Smooth muscle cell (in vitro differentiated cells): ENCODE measurements around the gene PREX1. TPM values are rescaled to one million over a fixed set of nuclear protein-coding genes. Genes with fewer than 3 reads are reported as not detected.

Experiments used
- DNase-seq: peaks from one replicate; lab custom pipeline; 2025; ENCODE audit not compliant: unreplicated experiment; lab: John Stamatoyannopoulos, UW
- H2AFZ ChIP-seq: fragments of 200-600 bp; sonication (generic); 2 replicates; pipeline ENCODE4 v1.6.0; 2016; ENCODE audit warnings: antibody characterized with exemption, low read depth, mild to moderate bottlenecking
- H3F3A ChIP-seq: fragments of 200-600 bp; sonication (generic); 2 replicates; pipeline ENCODE4 v1.6.0; 2017; ENCODE audit warnings: antibody characterized with exemption, low read depth
- H3K27ac ChIP-seq: fragments of 200-600 bp; sonication (generic); 2 replicates; pipeline ENCODE4 v1.5.1; 2016; ENCODE audit warnings: low read depth, mild to moderate bottlenecking
- H3K27me3 ChIP-seq: fragments of 200-600 bp; sonication (generic); 2 replicates; pipeline ENCODE4 v1.6.1; 2016; ENCODE audit warnings: low read depth, mild to moderate bottlenecking
- H3K36me3 ChIP-seq: fragments of 200-600 bp; sonication (generic); 2 replicates; pipeline ENCODE4 v1.5.1; 2016; ENCODE audit warnings: low read depth
- H3K4me1 ChIP-seq: fragments of 200-600 bp; sonication (generic); 2 replicates; pipeline ENCODE4 v1.5.1; 2016; ENCODE audit warnings: low read depth
- H3K4me2 ChIP-seq: fragments of 200-600 bp; sonication (generic); 2 replicates; pipeline ENCODE4 v1.6.0; 2016; ENCODE audit warnings: mild to moderate bottlenecking
- H3K4me3 ChIP-seq: fragments of 200-600 bp; sonication (generic); 2 replicates; pipeline ENCODE4 v1.5.1; 2016; ENCODE audit warnings: mild to moderate bottlenecking
- H3K79me2 ChIP-seq: fragments of 200-600 bp; sonication (generic); 2 replicates; pipeline ENCODE4 v1.6.0; 2016; ENCODE audit warnings: low read depth, mild to moderate bottlenecking
- H3K9ac ChIP-seq: fragments of 200-600 bp; sonication (generic); 2 replicates; pipeline ENCODE4 v1.6.0; 2016; ENCODE audit warnings: low read depth
- H3K9me3 ChIP-seq: fragments of 200-600 bp; sonication (generic); replicated peaks from 2 replicates; pipeline ENCODE4 v1.5.1; 2016; ENCODE audit warnings: low read depth
- H4K20me1 ChIP-seq: fragments of 200-600 bp; sonication (generic); 2 replicates; pipeline ENCODE4 v1.6.0; 2016; ENCODE audit warnings: low read depth
- WGBS: methylation state at CpG from one replicate; pipeline ENCODE4 v1.1.7; 2016; ENCODE audit warnings: low lambda C conversion rate; 5-methylcytosine and 5-hydroxymethylcytosine counted together
- polyA plus RNA-seq: library from polyadenylated mRNA; unstranded; fragments of >200 nt; fragmentation: Nextera tagmentation; extraction: Ambion mirVana; gene quantifications from 2 replicates; pipeline ENCODE4 v1.2.1, GENCODE V29; 2016
- total RNA-seq: library from RNA; depleted of rRNA; stranded (reverse); fragments of >200 nt; gene quantifications from 2 replicates; pipeline ENCODE4 v1.2.3, GENCODE V29; 2014
- TF ChIP-seq, protein P1 (sequence below): fragments of 200-600 bp; sonication (generic); IDR thresholded peaks from 2 replicates; pipeline ENCODE4 v1.5.1; 2017; ENCODE audit warnings: borderline replicate concordance, mild to moderate bottlenecking, antibody characterized with exemption; ENCODE audit not compliant: insufficient read depth, poor library complexity, severe bottlenecking

Gene PREX1
- total and polyA plus RNA-seq, 2 experiments from 2014 or later: 0.04 to 0.30 TPM

DNA sequence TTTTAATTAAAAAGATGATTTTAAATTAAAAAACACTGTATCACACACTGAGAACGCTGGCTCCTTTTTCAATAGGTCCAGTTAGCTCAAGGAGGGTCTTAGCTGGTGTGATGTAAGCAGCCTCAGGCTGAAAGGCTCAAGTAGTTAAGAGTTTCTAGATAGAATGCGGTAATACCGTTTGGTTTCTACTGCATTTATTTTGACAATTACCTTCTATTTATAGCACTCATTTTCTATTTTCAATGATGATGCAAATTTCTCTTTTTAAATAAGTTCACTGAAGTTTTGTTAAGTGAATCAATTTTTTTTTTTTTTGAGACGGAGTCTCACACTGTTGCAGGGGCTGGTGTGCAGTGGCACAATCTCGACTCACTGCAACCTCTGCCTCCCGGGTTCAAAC lies 87.1 kb downstream of the PREX1 start:
- no peak overlapping the region for H3K27ac ChIP-seq
- no peaks in the 10 kb centered on the region for H3F3A ChIP-seq
- no peak overlapping the region for H2AFZ ChIP-seq
- no peaks in the 10 kb centered on the region for H4K20me1 ChIP-seq
- H3K36me3 ChIP-seq: no peaks in the 10 kb centered on the region
- DNase-seq: no peak
- no peaks in the 10 kb centered on the region for H3K9me3 ChIP-seq
- H3K79me2 ChIP-seq: no peaks in the 10 kb centered on the region
- WGBS: 92% methylated on average over 6 of the region's 6 CpGs
- no peak overlapping the region for H3K4me3 ChIP-seq
- H3K4me2 ChIP-seq: no peak overlapping the region
- no peak overlapping the region for H3K9ac ChIP-seq
- H3K4me1 ChIP-seq: no peaks in the 10 kb centered on the region
- TF ChIP-seq, protein P1, sequence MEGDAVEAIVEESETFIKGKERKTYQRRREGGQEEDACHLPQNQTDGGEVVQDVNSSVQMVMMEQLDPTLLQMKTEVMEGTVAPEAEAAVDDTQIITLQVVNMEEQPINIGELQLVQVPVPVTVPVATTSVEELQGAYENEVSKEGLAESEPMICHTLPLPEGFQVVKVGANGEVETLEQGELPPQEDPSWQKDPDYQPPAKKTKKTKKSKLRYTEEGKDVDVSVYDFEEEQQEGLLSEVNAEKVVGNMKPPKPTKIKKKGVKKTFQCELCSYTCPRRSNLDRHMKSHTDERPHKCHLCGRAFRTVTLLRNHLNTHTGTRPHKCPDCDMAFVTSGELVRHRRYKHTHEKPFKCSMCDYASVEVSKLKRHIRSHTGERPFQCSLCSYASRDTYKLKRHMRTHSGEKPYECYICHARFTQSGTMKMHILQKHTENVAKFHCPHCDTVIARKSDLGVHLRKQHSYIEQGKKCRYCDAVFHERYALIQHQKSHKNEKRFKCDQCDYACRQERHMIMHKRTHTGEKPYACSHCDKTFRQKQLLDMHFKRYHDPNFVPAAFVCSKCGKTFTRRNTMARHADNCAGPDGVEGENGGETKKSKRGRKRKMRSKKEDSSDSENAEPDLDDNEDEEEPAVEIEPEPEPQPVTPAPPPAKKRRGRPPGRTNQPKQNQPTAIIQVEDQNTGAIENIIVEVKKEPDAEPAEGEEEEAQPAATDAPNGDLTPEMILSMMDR: no peak
- no peaks in the 10 kb centered on the region for H3K27me3 ChIP-seq

DNA sequence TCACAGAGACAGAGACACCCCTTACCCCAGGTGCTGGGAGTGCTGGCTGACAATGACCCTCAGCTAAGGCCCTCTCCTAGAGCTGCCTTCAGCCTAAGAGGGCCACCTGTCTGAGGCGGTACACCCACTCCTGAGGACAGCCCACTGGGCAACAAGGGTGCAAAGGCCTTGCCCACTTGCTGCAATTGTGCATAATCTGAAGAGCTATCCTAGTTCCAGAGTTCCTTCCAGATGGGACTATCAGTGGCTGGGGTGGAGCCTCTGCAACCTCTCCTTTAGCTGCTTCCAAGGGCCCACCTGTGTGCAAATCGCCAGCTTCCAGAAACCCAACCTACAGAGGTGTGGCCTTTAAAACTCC lies 87.5 kb downstream of the PREX1 start:
- no peak for DNase-seq
- no peaks in the 10 kb centered on the region for H3K36me3 ChIP-seq
- H3K9ac ChIP-seq: no peak overlapping the region
- H3K4me2 ChIP-seq: no peak overlapping the region
- no peaks in the 10 kb centered on the region for H3K79me2 ChIP-seq
- H3K27me3 ChIP-seq: no peaks in the 10 kb centered on the region
- H3K4me3 ChIP-seq: no peak overlapping the region
- 89% methylated on average over 2 of the region's 2 CpGs for WGBS
- no peak overlapping the region for H3K27ac ChIP-seq
- no peaks in the 10 kb centered on the region for H3F3A ChIP-seq
- no peaks in the 10 kb centered on the region for H3K4me1 ChIP-seq
- TF ChIP-seq, protein P1: no peak
- no peaks in the 10 kb centered on the region for H3K9me3 ChIP-seq
- H2AFZ ChIP-seq: no peak overlapping the region
- no peaks in the 10 kb centered on the region for H4K20me1 ChIP-seq

DNA sequence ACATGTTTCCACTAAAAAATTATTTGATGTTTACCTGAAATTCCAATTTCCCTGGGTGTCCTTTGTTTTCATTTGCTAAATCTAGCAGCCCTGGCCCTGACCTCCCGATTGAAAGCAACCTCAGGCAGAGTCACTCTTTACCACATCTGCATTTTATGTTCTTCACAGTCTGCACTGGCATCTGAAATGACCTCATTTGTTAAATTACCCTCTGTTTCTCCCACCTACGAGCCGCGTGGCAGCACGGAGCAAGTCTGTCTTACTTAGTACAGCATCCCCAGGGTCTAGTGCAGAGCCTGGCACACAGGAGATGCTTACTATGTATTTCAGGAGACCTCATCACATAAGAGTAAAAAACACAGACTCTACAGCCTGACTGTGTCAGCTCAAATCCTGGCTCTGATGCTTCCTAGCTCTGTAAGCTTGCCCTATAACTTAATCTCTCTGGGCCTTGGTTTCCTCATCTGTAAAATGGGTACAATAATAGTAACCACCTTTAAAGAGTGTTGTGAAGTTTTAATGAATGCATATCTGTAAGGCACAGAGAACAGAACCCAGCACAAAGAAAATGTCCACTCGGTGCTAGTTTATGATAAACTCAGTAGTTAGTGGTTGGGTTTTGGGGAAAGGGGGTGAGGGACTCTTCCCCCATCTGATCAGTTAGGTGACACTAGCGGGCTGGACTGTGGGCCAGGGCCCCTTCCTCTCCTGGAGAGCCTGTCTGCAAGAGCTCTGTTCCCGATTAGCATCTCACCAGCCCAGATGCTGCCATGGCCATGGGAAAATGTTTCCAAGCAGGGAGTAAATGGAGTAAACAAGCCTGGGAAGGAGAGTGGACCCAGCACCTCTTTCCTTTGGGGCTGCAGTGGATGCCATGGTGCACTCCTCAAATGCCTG lies 88.2 kb downstream of the PREX1 start:
- DNase-seq: no peak
- no peaks in the 10 kb centered on the region for H4K20me1 ChIP-seq
- H3K36me3 ChIP-seq: no peaks in the 10 kb centered on the region
- H3K27ac ChIP-seq: no peak overlapping the region
- H3K79me2 ChIP-seq: no peaks in the 10 kb centered on the region
- no peaks in the 10 kb centered on the region for H3F3A ChIP-seq
- H3K4me2 ChIP-seq: no peak overlapping the region
- no peak overlapping the region for H2AFZ ChIP-seq
- H3K4me3 ChIP-seq: no peak overlapping the region
- TF ChIP-seq, protein P1: no peak
- WGBS: 80% methylated on average over 8 of the region's 8 CpGs
- H3K9me3 ChIP-seq: no peaks in the 10 kb centered on the region
- no peaks in the 10 kb centered on the region for H3K27me3 ChIP-seq
- no peak overlapping the region for H3K9ac ChIP-seq
- H3K4me1 ChIP-seq: no peaks in the 10 kb centered on the region
